GM23338 (cell line): ENCODE data around the gene SPRED2. TPM values are rescaled to one million over a fixed set of nuclear protein-coding genes. Genes with fewer than 3 reads are reported as not detected.

Experiments
- ATAC-seq: fragments of 200-7000 bp; cut with Tn5 transposase; 3 replicates; pipeline ENCODE4 v1.9.1; 2020
- DNase-seq: peaks from one replicate; pipeline ENCODE4 v3.0.0-alpha.2; 2015; ENCODE audit warnings: low spot score
- H2AFZ ChIP-seq: fragments of 200-600 bp; sonication (generic); 2 replicates; pipeline ENCODE4 v1.8.0; 2016; ENCODE audit warnings: antibody characterized with exemption, mild to moderate bottlenecking, moderate library complexity
- H3F3A ChIP-seq: fragments of 200-600 bp; sonication (generic); replicated peaks from 2 replicates; pipeline ENCODE4 v1.8.0; 2017; ENCODE audit warnings: antibody characterized with exemption, mixed run types, low read depth
- H3K27ac ChIP-seq: fragments of 200-600 bp; sonication (generic); 2 replicates; pipeline ENCODE4 v1.6.1; 2016; ENCODE audit warnings: low read depth
- H3K27me3 ChIP-seq: fragments of 200-600 bp; sonication (generic); 2 replicates; pipeline ENCODE4 v1.8.0; 2016; ENCODE audit warnings: mild to moderate bottlenecking, mixed run types, moderate library complexity; ENCODE audit not compliant: insufficient read depth
- H3K36me3 ChIP-seq: fragments of 200-600 bp; sonication (generic); 2 replicates; pipeline ENCODE4 v1.8.0; 2016; ENCODE audit warnings: mild to moderate bottlenecking; ENCODE audit not compliant: insufficient read depth
- H3K4me1 ChIP-seq: fragments of 200-600 bp; sonication (generic); 2 replicates; pipeline ENCODE4 v1.8.0; 2016; ENCODE audit warnings: mild to moderate bottlenecking, moderate library complexity; ENCODE audit not compliant: insufficient read depth
- H3K4me2 ChIP-seq: fragments of 200-600 bp; sonication (generic); 2 replicates; pipeline ENCODE4 v1.7.1; 2017; ENCODE audit warnings: mixed run types
- H3K4me3 ChIP-seq: fragments of 200-600 bp; sonication (generic); 2 replicates; pipeline ENCODE4 v1.6.1; 2016; ENCODE audit warnings: mixed run types
- H3K79me2 ChIP-seq: fragments of 200-600 bp; sonication (generic); replicated peaks from 2 replicates; pipeline ENCODE4 v1.8.0; 2017; ENCODE audit warnings: mild to moderate bottlenecking; ENCODE audit not compliant: insufficient read depth
- H3K9me2 ChIP-seq: fragments of 200-600 bp; sonication (generic); 2 replicates; pipeline ENCODE4 v1.8.0; 2017; ENCODE audit not compliant: insufficient read depth
- H4K20me1 ChIP-seq: fragments of 200-600 bp; sonication (generic); replicated peaks from 2 replicates; pipeline ENCODE4 v1.8.0; 2017; ENCODE audit warnings: mild to moderate bottlenecking; ENCODE audit not compliant: insufficient read depth
- H3K27ac Mint-ChIP-seq: 2 replicates; pipeline ENCODE4 v1.8.0; 2020; ENCODE audit warnings: inconsistent platforms, mild to moderate bottlenecking, moderate library complexity, mixed read lengths
- H3K27me3 Mint-ChIP-seq: 3 replicates; pipeline ENCODE4 v1.8.0; 2022; ENCODE audit warnings: low read depth, mild to moderate bottlenecking, moderate library complexity, mixed read lengths, inconsistent platforms; ENCODE audit not compliant: insufficient read depth, poor library complexity
- H3K36me3 Mint-ChIP-seq: 3 replicates; pipeline ENCODE4 v1.8.0; 2021; ENCODE audit warnings: low read depth, mild to moderate bottlenecking, inconsistent platforms, moderate library complexity, mixed read lengths
- H3K4me1 Mint-ChIP-seq: 3 replicates; pipeline ENCODE4 v1.8.0; 2020; ENCODE audit warnings: mild to moderate bottlenecking, inconsistent platforms, mixed read lengths
- H3K4me3 Mint-ChIP-seq: 3 replicates; pipeline ENCODE4 v1.8.0; 2021; ENCODE audit warnings: moderate library complexity, mild to moderate bottlenecking, inconsistent platforms, mixed read lengths
- H3K9me3 Mint-ChIP-seq: 3 replicates; pipeline ENCODE4 v1.8.0; 2020; ENCODE audit warnings: moderate library complexity, mild to moderate bottlenecking, inconsistent platforms, mixed read lengths
- CREB1 ChIP-seq: fragments of 250-450 bp; sonication (Bioruptor Pico); IDR thresholded peaks from 2 replicates; pipeline ENCODE4 v1.5.0; 2020; ENCODE audit warnings: low read depth, mild to moderate bottlenecking, moderate library complexity
- POLR2AphosphoS5 ChIP-seq: IDR thresholded peaks from 2 replicates; pipeline ENCODE4 v1.6.1; 2016; ENCODE audit warnings: antibody characterized with exemption, low read depth
- ZNF331 ChIP-seq: fragments of 250-450 bp; sonication (Bioruptor Pico); IDR thresholded peaks from 2 replicates; pipeline ENCODE4 v1.5.0; 2020; ENCODE audit warnings: low read depth, mild to moderate bottlenecking, moderate library complexity
- polyA plus RNA-seq: library from polyadenylated mRNA; unstranded; fragments of >200 nt; fragmentation: Nextera tagmentation; extraction: Ambion mirVana; gene quantifications from 2 replicates; pipeline ENCODE4 v1.2.1, GENCODE V29; 2016
- total RNA-seq: library from RNA; depleted of rRNA; stranded (reverse); fragments of >200 nt; shearing (Covaris generic); gene quantifications from 2 replicates; pipeline ENCODE4 v1.2.3, GENCODE V29; 2014
- TF ChIP-seq, protein P1 (sequence below): fragments of 250-450 bp; sonication (Bioruptor Pico); IDR thresholded peaks from 2 replicates; pipeline ENCODE4 v1.5.0; 2020; ENCODE audit warnings: mild to moderate bottlenecking, moderate library complexity

The SPRED2 gene
- total and polyA plus RNA-seq, 2 experiments from 2014 or later, result 8.7 to 13.0 TPM

DNA sequence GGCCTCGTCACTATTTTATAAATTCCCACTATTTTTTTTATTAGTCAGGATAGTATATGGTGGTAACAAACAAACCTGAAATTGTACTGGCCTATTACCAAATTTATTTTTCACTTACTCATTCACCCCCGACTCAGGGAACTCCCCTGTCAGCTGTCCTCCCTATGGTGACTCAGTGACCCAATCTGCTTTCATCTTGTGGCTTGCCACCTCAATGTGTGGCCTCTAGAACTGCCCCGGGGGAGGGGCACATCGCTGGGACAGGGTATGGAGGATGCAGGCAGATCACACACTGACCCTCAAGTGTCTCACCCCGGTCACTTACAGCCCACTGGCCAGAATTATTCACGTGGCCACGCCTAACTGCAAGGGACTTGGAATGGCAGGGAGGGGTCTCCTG, 133.2 kb downstream of the SPRED2 start:
- no peak overlapping the region for H3K27ac ChIP-seq
- H3K9me2 ChIP-seq, result no peaks in the 10 kb centered on the region
- H3K36me3 Mint-ChIP-seq, result no peaks in the 10 kb centered on the region

More for the DNA sequence above, 133.2 kb downstream of the SPRED2 start:
- peaks cover 33% of the 10 kb centered on the region for H3K4me1 Mint-ChIP-seq
- H3K4me3 Mint-ChIP-seq, result no peak overlapping the region
- Histone ChIP-seq H3K36me3 (no peaks in the 10 kb centered on the region), H3K79me2 (no peaks in the 10 kb centered on the region), H3K4me1 (peaks cover 14% of the 10 kb centered on the region), H4K20me1 (peaks cover 3% of the 10 kb centered on the region; the same call in 1 of the 2 replicates), H2AFZ (no peak overlapping the region), H3F3A (peaks cover 3% of the 10 kb centered on the region), H3K4me3 (no peak overlapping the region), H3K4me2 (no peak overlapping the region), H3K27me3 (no peaks in the 10 kb centered on the region)
- no peaks in the 10 kb centered on the region for H3K9me3 Mint-ChIP-seq
- H3K27ac Mint-ChIP-seq, result no peak overlapping the region
- no peak for ATAC-seq
- peaks cover 22% of the 10 kb centered on the region for H3K27me3 Mint-ChIP-seq
- TF ChIP-seq, protein P1, sequence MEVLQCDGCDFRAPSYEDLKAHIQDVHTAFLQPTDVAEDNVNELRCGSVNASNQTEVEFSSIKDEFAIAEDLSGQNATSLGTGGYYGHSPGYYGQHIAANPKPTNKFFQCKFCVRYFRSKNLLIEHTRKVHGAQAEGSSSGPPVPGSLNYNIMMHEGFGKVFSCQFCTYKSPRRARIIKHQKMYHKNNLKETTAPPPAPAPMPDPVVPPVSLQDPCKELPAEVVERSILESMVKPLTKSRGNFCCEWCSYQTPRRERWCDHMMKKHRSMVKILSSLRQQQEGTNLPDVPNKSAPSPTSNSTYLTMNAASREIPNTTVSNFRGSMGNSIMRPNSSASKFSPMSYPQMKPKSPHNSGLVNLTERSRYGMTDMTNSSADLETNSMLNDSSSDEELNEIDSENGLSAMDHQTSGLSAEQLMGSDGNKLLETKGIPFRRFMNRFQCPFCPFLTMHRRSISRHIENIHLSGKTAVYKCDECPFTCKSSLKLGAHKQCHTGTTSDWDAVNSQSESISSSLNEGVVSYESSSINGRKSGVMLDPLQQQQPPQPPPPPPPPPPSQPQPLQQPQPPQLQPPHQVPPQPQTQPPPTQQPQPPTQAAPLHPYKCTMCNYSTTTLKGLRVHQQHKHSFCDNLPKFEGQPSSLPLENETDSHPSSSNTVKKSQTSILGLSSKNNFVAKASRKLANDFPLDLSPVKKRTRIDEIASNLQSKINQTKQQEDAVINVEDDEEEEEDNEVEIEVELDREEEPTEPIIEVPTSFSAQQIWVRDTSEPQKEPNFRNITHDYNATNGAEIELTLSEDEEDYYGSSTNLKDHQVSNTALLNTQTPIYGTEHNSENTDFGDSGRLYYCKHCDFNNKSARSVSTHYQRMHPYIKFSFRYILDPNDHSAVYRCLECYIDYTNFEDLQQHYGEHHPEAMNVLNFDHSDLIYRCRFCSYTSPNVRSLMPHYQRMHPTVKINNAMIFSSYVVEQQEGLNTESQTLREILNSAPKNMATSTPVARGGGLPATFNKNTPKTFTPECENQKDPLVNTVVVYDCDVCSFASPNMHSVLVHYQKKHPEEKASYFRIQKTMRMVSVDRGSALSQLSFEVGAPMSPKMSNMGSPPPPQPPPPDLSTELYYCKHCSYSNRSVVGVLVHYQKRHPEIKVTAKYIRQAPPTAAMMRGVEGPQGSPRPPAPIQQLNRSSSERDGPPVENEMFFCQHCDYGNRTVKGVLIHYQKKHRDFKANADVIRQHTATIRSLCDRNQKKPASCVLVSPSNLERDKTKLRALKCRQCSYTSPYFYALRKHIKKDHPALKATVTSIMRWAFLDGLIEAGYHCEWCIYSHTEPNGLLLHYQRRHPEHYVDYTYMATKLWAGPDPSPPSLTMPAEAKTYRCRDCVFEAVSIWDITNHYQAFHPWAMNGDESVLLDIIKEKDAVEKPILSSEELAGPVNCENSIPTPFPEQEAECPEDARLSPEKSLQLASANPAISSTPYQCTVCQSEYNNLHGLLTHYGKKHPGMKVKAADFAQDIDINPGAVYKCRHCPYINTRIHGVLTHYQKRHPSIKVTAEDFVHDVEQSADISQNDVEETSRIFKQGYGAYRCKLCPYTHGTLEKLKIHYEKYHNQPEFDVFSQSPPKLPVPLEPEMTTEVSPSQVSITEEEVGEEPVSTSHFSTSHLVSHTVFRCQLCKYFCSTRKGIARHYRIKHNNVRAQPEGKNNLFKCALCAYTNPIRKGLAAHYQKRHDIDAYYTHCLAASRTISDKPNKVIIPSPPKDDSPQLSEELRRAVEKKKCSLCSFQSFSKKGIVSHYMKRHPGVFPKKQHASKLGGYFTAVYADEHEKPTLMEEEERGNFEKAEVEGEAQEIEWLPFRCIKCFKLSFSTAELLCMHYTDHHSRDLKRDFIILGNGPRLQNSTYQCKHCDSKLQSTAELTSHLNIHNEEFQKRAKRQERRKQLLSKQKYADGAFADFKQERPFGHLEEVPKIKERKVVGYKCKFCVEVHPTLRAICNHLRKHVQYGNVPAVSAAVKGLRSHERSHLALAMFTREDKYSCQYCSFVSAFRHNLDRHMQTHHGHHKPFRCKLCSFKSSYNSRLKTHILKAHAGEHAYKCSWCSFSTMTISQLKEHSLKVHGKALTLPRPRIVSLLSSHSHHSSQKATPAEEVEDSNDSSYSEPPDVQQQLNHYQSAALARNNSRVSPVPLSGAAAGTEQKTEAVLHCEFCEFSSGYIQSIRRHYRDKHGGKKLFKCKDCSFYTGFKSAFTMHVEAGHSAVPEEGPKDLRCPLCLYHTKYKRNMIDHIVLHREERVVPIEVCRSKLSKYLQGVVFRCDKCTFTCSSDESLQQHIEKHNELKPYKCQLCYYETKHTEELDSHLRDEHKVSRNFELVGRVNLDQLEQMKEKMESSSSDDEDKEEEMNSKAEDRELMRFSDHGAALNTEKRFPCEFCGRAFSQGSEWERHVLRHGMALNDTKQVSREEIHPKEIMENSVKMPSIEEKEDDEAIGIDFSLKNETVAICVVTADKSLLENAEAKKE, result no peak
- no peak for TF ChIP-seq POLR2AphosphoS5
- no peak for TF ChIP-seq CREB1 (CRISPR knock-in tag)
- no peak for TF ChIP-seq ZNF331 (CRISPR knock-in tag)
- no peak for DNase-seq
